Central memory CD4-positive, alpha-beta T cell (primary cell): Measurements from ENCODE around the gene IGF2R.
"Not testable (repeated sequence)": the region's sequence is repeated elsewhere in the genome, so short reads cannot be mapped to it uniquely, and the experiment has no call there.

Experiments used
- DNase-seq: peaks from one replicate; pipeline ENCODE4 v3.0.0; 2022

The IGF2R gene

GRCh38 chr6:160078883-160079685 lies 110.2 kb downstream of the IGF2R start:
- no peak for DNase-seq

DNA sequence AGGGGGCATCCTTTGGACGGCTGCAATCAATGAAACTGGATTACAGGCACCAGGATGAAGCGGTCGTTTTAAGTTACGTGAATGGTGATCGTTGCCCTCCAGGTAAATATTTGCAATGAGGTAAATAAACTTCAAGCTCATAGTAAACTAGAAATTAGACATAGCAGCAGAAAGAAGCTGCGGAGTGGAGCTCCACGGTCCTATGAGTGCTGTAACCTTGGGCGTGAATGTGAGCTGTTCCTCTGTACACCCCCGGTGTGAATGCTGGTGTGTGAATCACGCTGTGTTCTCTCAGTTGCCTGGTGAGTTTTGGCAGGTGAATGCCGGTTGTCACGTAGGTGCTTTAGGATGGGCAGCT lies 110.8 kb downstream of the IGF2R start:
- DNase-seq: no peak

DNA sequence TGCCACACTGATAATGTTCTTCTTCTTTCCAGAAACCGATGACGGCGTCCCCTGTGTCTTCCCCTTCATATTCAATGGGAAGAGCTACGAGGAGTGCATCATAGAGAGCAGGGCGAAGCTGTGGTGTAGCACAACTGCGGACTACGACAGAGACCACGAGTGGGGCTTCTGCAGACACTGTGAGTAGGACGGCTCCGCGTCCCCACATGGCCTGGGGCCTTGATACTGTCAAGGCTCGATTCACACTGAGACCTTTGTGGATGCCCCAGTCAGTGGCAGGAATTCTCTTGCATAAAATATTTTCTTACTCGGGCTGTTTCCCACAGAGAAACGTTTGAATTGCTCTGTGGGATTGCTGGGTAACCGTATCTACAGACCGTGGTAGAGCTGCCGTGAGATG lies 111.2 kb downstream of the IGF2R start:
- DNase-seq: no peak

- DNase-seq: no peak
These were observed 112.5 kb downstream of the IGF2R start for GRCh38 chr6:160081398-160081797.

GRCh38 chr6:160082627-160083026 lies 113.7 kb downstream of the IGF2R start:
- DNase-seq: no peak

GRCh38 chr6:160084198-160084776 lies 115.4 kb downstream of the IGF2R start:
- no peak for DNase-seq

- DNase-seq: no peak
These were observed 116.3 kb downstream of the IGF2R start for GRCh38 chr6:160085226-160085625.

- no peak for DNase-seq
These were observed 117.0 kb downstream of the IGF2R start for GRCh38 chr6:160085713-160086505.

DNA sequence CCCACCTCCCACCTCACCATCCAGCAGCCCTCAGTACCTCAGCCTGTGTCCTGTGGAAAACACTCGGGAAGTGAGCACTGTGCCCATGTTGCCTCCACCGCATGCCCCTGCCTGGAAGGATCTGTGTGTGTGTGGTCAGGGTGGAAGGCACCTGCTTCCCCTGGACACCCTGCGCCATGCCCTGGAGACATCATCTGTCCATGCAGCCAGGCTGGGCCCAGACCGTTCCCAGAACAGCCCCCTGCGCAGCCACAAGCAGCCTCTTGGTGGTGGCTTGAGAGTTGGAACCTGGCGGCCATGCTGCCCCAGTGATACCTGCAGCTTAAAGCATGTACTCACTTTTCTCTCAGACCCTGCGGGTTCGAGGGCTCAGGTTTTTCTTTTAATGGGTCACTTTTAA lies 117.9 kb downstream of the IGF2R start:
- DNase-seq: no peak

DNA sequence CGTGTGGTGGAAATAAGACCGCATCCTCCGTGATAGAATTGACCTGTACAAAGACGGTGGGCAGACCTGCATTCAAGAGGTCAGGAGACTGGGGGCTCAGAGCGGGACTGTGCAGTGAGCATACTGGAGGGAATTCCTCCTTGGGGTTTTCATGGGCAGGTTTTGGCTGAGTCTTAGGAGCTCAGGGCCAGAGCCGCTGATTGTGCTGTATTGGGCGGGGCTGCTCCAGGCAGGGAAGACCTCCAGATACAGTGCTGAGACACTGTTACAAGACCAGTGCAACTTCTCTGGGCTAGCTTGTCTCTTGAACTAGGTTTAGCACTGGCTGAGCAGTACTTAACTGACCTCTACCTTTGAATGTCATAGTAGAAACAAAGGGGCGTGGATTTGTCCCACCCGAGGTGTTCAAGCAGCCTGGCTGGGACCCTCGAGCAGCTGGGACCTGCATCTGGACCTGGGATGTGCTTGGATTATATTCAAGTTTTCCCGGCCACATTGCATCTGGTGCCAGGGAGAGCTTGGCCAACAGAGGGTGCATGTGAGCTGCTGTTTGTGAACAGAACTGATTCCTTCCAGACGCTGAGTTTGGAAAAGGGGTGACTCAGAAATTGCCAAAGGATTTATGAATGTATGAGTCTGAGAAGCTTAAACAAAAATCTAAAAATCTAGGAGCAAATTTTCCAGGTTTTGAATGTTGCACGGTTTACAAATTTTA lies 119.3 kb downstream of the IGF2R start:
- DNase-seq: no peak

GRCh38 chr6:160088784-160089533 lies 120.1 kb downstream of the IGF2R start:
- no peak for DNase-seq

DNA sequence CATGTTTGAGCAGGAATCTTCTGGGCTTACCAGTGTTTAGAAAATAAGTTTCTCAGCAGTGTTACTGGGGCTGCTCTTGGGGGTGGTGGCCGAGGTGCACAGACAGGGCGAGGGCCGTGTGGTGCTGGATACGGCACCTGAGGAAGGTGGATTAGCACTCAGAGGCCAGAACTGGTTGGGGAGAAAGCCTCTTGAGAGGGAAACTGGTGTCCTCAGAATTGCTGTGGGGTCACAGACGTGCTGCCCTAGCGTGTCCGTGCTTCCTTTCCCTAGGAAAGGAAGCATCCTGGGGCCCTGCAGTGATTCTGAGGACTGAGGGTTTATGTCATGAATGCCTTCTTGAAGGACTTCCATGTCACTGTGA lies 120.6 kb downstream of the IGF2R start:
- no peak for DNase-seq

DNA sequence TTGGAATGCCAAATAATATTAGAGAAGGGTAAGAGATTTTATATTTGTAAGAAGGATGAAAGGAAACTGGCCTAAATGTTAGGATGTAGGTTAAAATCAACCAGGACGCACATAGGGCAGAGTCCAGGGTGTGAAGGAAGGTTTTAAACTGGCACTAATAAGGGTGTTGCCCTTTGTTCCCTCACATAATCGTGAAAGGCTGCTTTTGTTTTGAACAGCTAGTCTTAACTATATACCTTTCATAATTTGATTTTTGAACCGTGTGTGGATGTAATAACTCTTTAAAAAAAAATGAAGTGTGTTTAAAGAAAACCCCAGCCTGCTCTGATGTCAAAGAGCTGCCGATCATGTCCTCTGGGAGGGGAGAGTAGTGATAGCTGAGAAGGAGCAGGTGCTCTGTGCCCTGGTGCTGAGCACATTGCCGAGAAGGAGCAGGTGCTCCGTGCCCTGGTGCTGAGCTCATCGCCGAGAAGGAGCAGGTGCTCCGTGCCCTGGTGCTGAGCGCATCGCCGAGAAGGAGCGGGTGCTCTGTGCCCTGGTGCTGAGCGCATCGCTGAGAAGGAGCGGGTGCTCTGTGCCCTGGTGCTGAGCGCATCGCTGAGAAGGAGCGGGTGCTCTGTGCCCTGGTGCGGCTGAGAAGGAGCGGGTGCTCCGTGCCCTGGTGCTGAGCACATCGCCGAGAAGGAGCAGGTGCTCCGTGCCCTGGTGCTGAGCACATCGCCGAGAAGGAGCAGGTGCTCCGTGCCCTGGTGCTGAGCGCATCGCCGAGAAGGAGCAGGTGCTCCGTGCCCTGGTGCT lies 121.8 kb downstream of the IGF2R start:
- DNase-seq: not testable (repeated sequence)

GRCh38 chr6:160092176-160092575 lies 123.3 kb downstream of the IGF2R start:
- DNase-seq: not testable (repeated sequence)

GRCh38 chr6:160092602-160093001 lies 123.7 kb downstream of the IGF2R start:
- no peak for DNase-seq

GRCh38 chr6:160093061-160093460 lies 124.2 kb downstream of the IGF2R start:
- DNase-seq: no peak

DNA sequence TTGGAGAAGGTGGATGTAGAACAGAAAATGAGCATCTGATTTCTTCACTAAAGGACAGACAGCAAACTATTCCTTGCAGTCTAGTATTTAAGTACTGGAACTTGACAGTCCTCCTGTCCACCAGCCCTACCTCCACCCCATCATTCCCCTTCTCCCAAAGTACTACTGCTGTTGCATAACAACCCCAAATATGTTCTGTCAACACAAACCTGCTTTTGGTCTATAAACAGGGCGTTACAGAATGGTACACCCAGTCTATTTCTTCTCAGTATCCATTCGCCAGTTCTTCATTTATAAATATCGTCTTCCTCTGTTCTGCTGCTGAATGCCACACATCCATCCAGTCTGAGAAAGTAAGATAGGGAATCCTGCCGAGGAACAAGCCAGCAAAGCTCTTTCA lies 125.1 kb downstream of the IGF2R start:
- DNase-seq: no peak

DNA sequence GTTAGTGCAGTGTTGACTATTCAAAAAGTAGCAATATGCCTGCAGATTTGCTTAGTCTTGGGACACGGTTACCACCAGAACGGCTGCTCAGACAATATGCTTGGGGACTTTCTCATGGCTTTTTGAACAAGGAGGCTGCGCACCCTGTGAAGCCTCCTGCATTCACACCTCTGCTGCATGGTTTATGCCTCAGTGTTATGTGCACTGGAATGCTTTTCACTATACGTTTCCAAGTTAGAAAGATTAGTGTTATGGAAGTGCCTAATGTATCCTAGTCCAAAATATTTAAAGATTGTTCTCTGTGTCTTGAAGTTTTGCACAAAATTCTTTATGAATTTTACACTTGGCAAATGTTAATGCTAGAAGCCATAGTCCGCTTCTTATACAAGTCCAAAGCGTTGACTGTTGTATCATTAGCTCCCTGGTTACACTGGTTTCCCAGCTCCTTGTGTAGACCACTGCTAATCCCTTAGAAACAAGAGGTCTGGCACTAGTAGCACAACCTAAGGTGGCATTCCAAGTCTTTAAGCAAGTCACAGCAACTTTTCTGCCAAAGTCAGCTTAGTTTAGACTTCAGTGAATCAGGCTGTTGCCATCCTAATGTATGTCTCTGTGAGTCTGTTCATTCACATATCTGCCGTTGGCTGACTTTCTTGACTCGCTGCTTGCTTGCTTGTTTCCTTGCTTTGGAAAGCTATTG lies 126.4 kb downstream of the IGF2R start:
- DNase-seq: no peak

GRCh38 chr6:160101277-160102205 lies 132.7 kb downstream of the IGF2R start:
- DNase-seq: no peak

DNA sequence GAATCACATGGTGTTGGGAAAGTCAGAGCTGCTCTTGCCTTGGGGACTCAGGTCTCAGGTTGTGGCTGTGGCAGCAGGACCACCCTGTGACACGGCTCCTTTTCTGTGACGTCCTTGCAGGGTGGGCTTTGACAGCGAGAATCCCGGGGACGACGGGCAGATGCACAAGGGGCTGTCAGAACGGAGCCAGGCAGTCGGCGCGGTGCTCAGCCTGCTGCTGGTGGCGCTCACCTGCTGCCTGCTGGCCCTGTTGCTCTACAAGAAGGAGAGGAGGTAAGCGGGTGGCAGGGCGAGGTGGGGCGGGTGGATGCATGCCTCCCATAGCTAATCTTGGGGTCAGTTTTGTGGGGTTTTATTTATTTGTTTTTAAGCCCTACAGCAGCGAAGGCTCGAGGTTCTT lies 133.5 kb downstream of the IGF2R start:
- DNase-seq: no peak
